HCT116 (cell line): ENCODE measurements around the gene DCDC2C. TPM values are rescaled to one million over a fixed set of nuclear protein-coding genes. Genes with fewer than 3 reads are reported as not detected.

Experiments
- ATAC-seq: fragments of 200-7000 bp; cut with Tn5 transposase; 2 replicates; pipeline ENCODE4 v1.9.1; 2020; ENCODE audit warnings: mild to moderate bottlenecking, moderate library complexity
- BruUV-seq: library from RNA; stranded (reverse); fragments of 400-500 nt; replicated peaks from 2 replicates; lab custom pipeline; 2021; lab: Mats Ljungman, UMichigan
- CTCF ChIA-PET: fragments of 300-600 bp; sonication (Branson Sonifier 250); formaldehyde crosslinking; loops from one replicate; lab custom pipeline; 2021; ENCODE audit warnings: antibody characterized with exemption; lab: Charles Lee
- POLR2A ChIA-PET: fragments of 300-600, 350-600 bp; sonication (Branson Sonifier 250); formaldehyde crosslinking; loops from one replicate; lab custom pipeline; 2021; ENCODE audit warnings: antibody characterized with exemption; lab: Charles Lee
- RAD21 ChIA-PET, 2 experiments: fragments of 300-600 bp; sonication (Branson Sonifier 250); formaldehyde crosslinking; loops; one replicate each; lab custom pipeline; 2023; ENCODE audit warnings: low total read pairs in 2 of 2; ENCODE audit not compliant: uncharacterized antibody in 2 of 2, unreplicated experiment in 2 of 2, low non-redundant PET in 1 of 2; lab: Charles Lee
- DNase-seq: peaks from one replicate; pipeline ENCODE4 v3.0.0-alpha.2; 2010; ENCODE audit warnings: low read depth, low spot score
- H2AFZ ChIP-seq: fragments of 200-600 bp; shearing (Covaris generic), sonication (generic); 2 replicates; pipeline ENCODE4 v1.6.1; 2017; ENCODE audit warnings: low read depth, mixed run types, mixed read lengths, antibody characterized with exemption, low read length; ENCODE audit not compliant: poor library complexity, severe bottlenecking
- H3K27ac ChIP-seq: 2 replicates; pipeline ENCODE4 v1.5.1; 2012; ENCODE audit warnings: low read depth, low read length
- H3K27me3 ChIP-seq: fragments of 200-600 bp; sonication (generic); 2 replicates; pipeline ENCODE4 v1.6.1; 2016; ENCODE audit warnings: mixed run types, low read length, mixed read lengths; ENCODE audit not compliant: insufficient read depth
- H3K36me3 ChIP-seq, 2 experiments: fragments of 200-500 bp in 1 of 2; fragments of 200-600 bp in 1 of 2; sonication (Bioruptor generic) in 1 of 2; sonication (generic) in 1 of 2; 2 replicates each; pipeline versions ENCODE4 v1.5.1 to v1.6.1; 2014 to 2016; ENCODE audit warnings: low read length in 2 of 2, inconsistent platforms in 1 of 2, mixed read lengths in 1 of 2, mixed run types in 1 of 2; ENCODE audit not compliant: insufficient read depth in 2 of 2, control insufficient read depth in 1 of 2
- H3K4me1 ChIP-seq, 2 experiments: fragments of 200-600 bp in 1 of 2; sonication (generic) in 1 of 2; 2 replicates each; pipeline versions ENCODE4 v1.5.1 to v1.6.1; 2012 to 2017; ENCODE audit warnings: low read length in 2 of 2, inconsistent platforms in 1 of 2, mild to moderate bottlenecking in 1 of 2, mixed read lengths in 1 of 2, mixed run types in 1 of 2, moderate library complexity in 1 of 2; ENCODE audit not compliant: insufficient read depth in 2 of 2, control insufficient read depth in 1 of 2
- H3K4me2 ChIP-seq: fragments of 200-600 bp; sonication (generic); 2 replicates; pipeline ENCODE4 v1.6.1; 2017; ENCODE audit warnings: mixed run types, low read length, mixed read lengths
- H3K4me3 ChIP-seq, 2 experiments: fragments of 200-600 bp in 1 of 2; sonication (generic) in 1 of 2; replicated peaks in 1 of 2; 2 replicates each; pipeline ENCODE4 v1.5.1; 2011 to 2016; ENCODE audit warnings: low read length in 2 of 2, control low read depth in 1 of 2, low read depth in 1 of 2, mild to moderate bottlenecking in 1 of 2, mixed read lengths in 1 of 2, mixed run types in 1 of 2
- H3K79me2 ChIP-seq: fragments of 200-600 bp; sonication (generic); 2 replicates; pipeline ENCODE4 v1.6.1; 2017; ENCODE audit warnings: mild to moderate bottlenecking, mixed run types, low read length, moderate library complexity, mixed read lengths; ENCODE audit not compliant: insufficient read depth
- H3K9ac ChIP-seq: fragments of 200-600 bp; sonication (generic); 2 replicates; pipeline ENCODE4 v1.6.1; 2016; ENCODE audit warnings: low read length, mixed read lengths
- H3K9me2 ChIP-seq: fragments of 200-600 bp; sonication (generic), shearing (Covaris generic); 2 replicates; pipeline ENCODE4 v1.6.1; 2017; ENCODE audit warnings: mixed run types, mild to moderate bottlenecking, moderate library complexity; ENCODE audit not compliant: insufficient read depth
- H3K9me3 ChIP-seq, 2 experiments: fragments of 200-500 bp in 1 of 2; fragments of 200-600 bp in 1 of 2; sonication (Bioruptor generic) in 1 of 2; sonication (generic) in 1 of 2; 2 replicates each; pipeline ENCODE4 v1.6.1; 2014 to 2017; ENCODE audit warnings: low read length in 2 of 2, mixed read lengths in 2 of 2, inconsistent platforms in 1 of 2, low read depth in 1 of 2, mild to moderate bottlenecking in 1 of 2, mixed run types in 1 of 2, moderate library complexity in 1 of 2; ENCODE audit not compliant: control insufficient read depth in 1 of 2, insufficient read depth in 1 of 2
- H4K20me1 ChIP-seq: fragments of 200-600 bp; sonication (generic), shearing (Covaris generic); 2 replicates; pipeline ENCODE4 v1.6.1; 2017; ENCODE audit warnings: mixed run types, mild to moderate bottlenecking, moderate library complexity; ENCODE audit not compliant: insufficient read depth
- CBX3 ChIP-seq: IDR thresholded peaks from 2 replicates; pipeline ENCODE4 v1.6.1; 2012; ENCODE audit warnings: low read depth
- CEBPB ChIP-seq: IDR thresholded peaks from 2 replicates; pipeline ENCODE4 v1.6.1; 2012; ENCODE audit warnings: low read depth
- EGR1 ChIP-seq: IDR thresholded peaks from 2 replicates; pipeline ENCODE4 v1.6.1; 2012; ENCODE audit warnings: low read depth
- ELF1 ChIP-seq: IDR thresholded peaks from 2 replicates; pipeline ENCODE4 v1.6.1; 2012; ENCODE audit warnings: low read depth, borderline replicate concordance
- EZH2 ChIP-seq: fragments of 200-600 bp; sonication (generic); IDR thresholded peaks from 2 replicates; pipeline ENCODE4 v1.6.1; 2017; ENCODE audit warnings: antibody characterized with exemption, mixed run types
- EZH2phosphoT487 ChIP-seq: fragments of 200-600 bp; IDR thresholded peaks from 2 replicates; pipeline ENCODE4 v1.6.1; 2018; ENCODE audit warnings: antibody characterized with exemption, borderline replicate concordance
- POLR2A ChIP-seq: IDR thresholded peaks from 2 replicates; pipeline ENCODE4 v1.7.0; 2011; ENCODE audit warnings: borderline replicate concordance; ENCODE audit not compliant: insufficient read depth, insufficient read length; ENCODE audit errors: extremely low read depth
- RAD21 ChIP-seq: IDR thresholded peaks from 2 replicates; pipeline ENCODE4 v1.6.1; 2012; ENCODE audit warnings: low read depth, mild to moderate bottlenecking
- SP1 ChIP-seq: IDR thresholded peaks from 2 replicates; pipeline ENCODE4 v1.6.1; 2012; ENCODE audit warnings: low read depth
- SRF ChIP-seq: IDR thresholded peaks from 2 replicates; pipeline ENCODE4 v1.6.1; 2012; ENCODE audit warnings: low read depth
- TCF7L2 ChIP-seq: IDR thresholded peaks from 2 replicates; pipeline ENCODE4 v1.7.0; 2011; ENCODE audit warnings: borderline replicate concordance, inconsistent platforms; ENCODE audit not compliant: insufficient read depth, insufficient read length; ENCODE audit errors: extremely low read depth
- YY1 ChIP-seq: IDR thresholded peaks from 2 replicates; pipeline ENCODE4 v1.6.1; 2011; ENCODE audit warnings: low read length, low read depth, moderate library complexity, mild to moderate bottlenecking; ENCODE audit not compliant: insufficient replicate concordance; ENCODE audit errors: extremely low read depth
- ZNF274 ChIP-seq: fragments of 200-500 bp; sonication (Bioruptor generic); IDR thresholded peaks from 2 replicates; pipeline ENCODE4 v1.6.1; 2014; ENCODE audit warnings: mild to moderate bottlenecking, low read depth, low read length, inconsistent platforms
- intact Hi-C: fragments of 100-400 bp; cut with micrococcal nuclease; formaldehyde crosslinking; loops from 2 replicates; pipeline ENCODE4 v1.10.0; 2022
- total RNA-seq: library from RNA; stranded (reverse); gene quantifications from one replicate; pipeline ENCODE4 v1.2.1, GENCODE V29; 2021; ENCODE audit not compliant: unreplicated experiment
- TF ChIP-seq, protein P1 (sequence below): IDR thresholded peaks from 2 replicates; pipeline ENCODE4 v1.6.1; 2012; ENCODE audit warnings: low read depth
- TF ChIP-seq, protein P2 (sequence below): IDR thresholded peaks from 2 replicates; pipeline ENCODE4 v1.6.1; 2012

DCDC2C gene
- total RNA-seq, 1 experiment from 2014 or later, result not detected

DNA sequence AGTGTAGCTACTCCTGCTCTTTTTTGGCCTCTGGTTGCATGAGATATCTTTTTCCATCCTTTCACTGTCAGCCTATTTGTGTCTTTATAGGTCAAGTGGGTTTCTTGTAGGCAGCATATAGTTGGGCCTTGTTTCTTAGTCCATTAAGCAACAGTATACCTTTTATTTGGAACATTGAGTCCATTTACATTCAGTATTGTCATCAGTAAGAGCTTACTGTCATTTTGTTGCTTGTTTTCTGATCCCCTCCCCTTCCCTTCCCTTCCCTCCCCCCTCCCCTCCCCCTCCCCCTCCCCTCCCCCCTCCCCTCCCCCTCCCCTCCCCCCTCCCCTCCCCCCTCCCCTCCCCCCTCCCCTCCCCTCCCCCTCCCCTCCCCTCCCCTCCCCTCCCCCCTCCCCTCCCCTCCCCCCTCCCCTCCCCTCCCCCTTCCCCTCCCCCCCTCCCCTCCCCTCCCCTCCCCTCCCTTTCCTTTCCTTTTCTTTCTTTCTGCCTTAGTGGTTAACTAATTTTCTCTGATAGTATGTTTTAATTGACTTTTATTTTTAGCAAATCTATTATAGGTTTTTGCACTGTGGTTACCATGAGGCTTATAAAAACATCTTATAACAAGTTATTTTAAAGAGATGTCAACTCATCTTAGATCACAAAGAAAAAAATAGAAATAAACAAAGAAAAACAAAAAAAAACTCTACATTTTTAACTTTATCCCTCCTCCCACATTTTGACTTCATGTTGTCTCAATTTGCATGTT, 13.2 kb upstream of the DCDC2C start:
- RAD21 ChIA-PET, result no interaction called here
- Histone ChIP-seq H3K79me2 (no peaks in the 10 kb centered on the region), H3K27ac (no peak overlapping the region), H2AFZ (no peak overlapping the region), H3K4me2 (no peak overlapping the region), H3K4me3 (no peak overlapping the region), H3K27me3 (peaks cover 6% of the 10 kb centered on the region; the same call in 1 of the 2 replicates), H4K20me1 (no peaks in the 10 kb centered on the region), H3K9me3 (no peaks in the 10 kb centered on the region), H3K4me1 (no peaks in the 10 kb centered on the region), H3K36me3 (no peaks in the 10 kb centered on the region), H3K9ac (no peak overlapping the region), H3K9me2 (no peaks in the 10 kb centered on the region)
- CTCF ChIA-PET, result no interaction called here
- no TSS peak for BruUV-seq
- no peak for ATAC-seq
- intact Hi-C loops, result no loop called here
- TF ChIP-seq EGR1, result no peak
- no peak for TF ChIP-seq TCF7L2
- no peak for TF ChIP-seq ZNF274
- TF ChIP-seq, protein P1, sequence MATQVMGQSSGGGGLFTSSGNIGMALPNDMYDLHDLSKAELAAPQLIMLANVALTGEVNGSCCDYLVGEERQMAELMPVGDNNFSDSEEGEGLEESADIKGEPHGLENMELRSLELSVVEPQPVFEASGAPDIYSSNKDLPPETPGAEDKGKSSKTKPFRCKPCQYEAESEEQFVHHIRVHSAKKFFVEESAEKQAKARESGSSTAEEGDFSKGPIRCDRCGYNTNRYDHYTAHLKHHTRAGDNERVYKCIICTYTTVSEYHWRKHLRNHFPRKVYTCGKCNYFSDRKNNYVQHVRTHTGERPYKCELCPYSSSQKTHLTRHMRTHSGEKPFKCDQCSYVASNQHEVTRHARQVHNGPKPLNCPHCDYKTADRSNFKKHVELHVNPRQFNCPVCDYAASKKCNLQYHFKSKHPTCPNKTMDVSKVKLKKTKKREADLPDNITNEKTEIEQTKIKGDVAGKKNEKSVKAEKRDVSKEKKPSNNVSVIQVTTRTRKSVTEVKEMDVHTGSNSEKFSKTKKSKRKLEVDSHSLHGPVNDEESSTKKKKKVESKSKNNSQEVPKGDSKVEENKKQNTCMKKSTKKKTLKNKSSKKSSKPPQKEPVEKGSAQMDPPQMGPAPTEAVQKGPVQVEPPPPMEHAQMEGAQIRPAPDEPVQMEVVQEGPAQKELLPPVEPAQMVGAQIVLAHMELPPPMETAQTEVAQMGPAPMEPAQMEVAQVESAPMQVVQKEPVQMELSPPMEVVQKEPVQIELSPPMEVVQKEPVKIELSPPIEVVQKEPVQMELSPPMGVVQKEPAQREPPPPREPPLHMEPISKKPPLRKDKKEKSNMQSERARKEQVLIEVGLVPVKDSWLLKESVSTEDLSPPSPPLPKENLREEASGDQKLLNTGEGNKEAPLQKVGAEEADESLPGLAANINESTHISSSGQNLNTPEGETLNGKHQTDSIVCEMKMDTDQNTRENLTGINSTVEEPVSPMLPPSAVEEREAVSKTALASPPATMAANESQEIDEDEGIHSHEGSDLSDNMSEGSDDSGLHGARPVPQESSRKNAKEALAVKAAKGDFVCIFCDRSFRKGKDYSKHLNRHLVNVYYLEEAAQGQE, result no peak
- no peak for TF ChIP-seq CBX3
- no peak for TF ChIP-seq SP1
- no peak for TF ChIP-seq POLR2A
- TF ChIP-seq, protein P2, sequence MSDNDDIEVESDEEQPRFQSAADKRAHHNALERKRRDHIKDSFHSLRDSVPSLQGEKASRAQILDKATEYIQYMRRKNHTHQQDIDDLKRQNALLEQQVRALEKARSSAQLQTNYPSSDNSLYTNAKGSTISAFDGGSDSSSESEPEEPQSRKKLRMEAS, result no peak
- no peak for TF ChIP-seq YY1
- no peak for TF ChIP-seq ELF1
- TF ChIP-seq SRF, result no peak
- TF ChIP-seq EZH2phosphoT487, result no peak
- TF ChIP-seq CEBPB, result no peak
- TF ChIP-seq RAD21, result no peak
- no peak for TF ChIP-seq EZH2
- POLR2A ChIA-PET, result no interaction called here
- no peak for DNase-seq
